NB4 (cell line): ENCODE results near the gene FIG4.

Experiments used
- MYC ChIP-seq: IDR thresholded peaks from 2 replicates; pipeline ENCODE4 v1.6.1; 2011; ENCODE audit warnings: low read depth, low read length
- POLR2A ChIP-seq: IDR thresholded peaks from 2 replicates; pipeline ENCODE4 v1.6.1; 2011; ENCODE audit warnings: mild to moderate bottlenecking; ENCODE audit not compliant: insufficient read length; ENCODE audit errors: extremely low read depth
- TF ChIP-seq, protein P1 (sequence below): IDR thresholded peaks from one replicate; pipeline ENCODE4 v1.5.1; 2012; ENCODE audit warnings: low read depth, low read length

DNA sequence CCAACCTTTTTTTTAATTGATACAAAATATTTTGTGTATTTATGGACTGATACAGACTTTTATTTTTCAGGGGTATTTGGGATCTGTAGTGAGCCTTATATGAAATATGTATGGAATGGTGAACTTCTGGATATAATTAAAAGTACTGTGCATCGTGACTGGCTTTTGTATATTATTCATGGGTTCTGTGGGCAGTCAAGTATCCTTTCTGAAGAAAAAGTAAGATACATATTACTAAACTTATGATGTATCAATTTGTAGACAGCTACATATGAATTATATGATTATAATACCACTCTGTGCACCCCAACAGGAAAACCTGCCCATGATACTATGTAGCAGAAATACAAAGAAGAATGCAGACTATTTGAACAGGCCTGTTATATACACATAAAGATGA, 47.2 kb downstream of the FIG4 start:
- TF ChIP-seq, protein P1, sequence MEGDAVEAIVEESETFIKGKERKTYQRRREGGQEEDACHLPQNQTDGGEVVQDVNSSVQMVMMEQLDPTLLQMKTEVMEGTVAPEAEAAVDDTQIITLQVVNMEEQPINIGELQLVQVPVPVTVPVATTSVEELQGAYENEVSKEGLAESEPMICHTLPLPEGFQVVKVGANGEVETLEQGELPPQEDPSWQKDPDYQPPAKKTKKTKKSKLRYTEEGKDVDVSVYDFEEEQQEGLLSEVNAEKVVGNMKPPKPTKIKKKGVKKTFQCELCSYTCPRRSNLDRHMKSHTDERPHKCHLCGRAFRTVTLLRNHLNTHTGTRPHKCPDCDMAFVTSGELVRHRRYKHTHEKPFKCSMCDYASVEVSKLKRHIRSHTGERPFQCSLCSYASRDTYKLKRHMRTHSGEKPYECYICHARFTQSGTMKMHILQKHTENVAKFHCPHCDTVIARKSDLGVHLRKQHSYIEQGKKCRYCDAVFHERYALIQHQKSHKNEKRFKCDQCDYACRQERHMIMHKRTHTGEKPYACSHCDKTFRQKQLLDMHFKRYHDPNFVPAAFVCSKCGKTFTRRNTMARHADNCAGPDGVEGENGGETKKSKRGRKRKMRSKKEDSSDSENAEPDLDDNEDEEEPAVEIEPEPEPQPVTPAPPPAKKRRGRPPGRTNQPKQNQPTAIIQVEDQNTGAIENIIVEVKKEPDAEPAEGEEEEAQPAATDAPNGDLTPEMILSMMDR: no peak
- TF ChIP-seq POLR2A (no peak), MYC (no peak)
